ENCODE measurements around the gene ZDHHC18.

Gene ZDHHC18

DNA sequence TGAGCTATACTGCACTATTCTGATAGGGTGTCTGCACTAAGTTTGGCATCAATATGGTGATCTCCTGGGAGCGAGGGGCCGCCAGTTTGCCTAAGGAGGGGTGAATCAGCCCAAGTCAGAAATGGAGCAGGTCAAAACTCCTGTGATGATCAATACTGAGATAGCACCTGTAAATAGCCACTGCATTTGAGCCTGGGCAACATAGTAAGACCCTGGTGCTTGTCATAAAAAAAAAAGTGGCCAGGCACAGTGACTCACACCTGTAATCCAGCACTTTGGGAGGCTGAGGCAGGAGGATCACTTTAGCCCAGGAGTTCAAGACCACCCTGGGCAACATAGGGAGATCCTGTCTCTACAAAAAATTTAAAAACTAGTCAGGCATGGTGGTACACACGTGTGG lies 11.6 kb upstream of the ZDHHC18 start:
- Histone ChIP-seq H2AFZ (ENCODE audit: low read depth, low read length) (no peak overlapping the region), H3K9ac (ENCODE audit: low read length) (no peak overlapping the region), H3K4me1 (ENCODE audit: low read length) (no peaks in the 10 kb centered on the region), H3K27ac (ENCODE audit: low read length) (no peak overlapping the region), H3K27me3 (ENCODE audit: low read depth, low read length) (no peaks in the 10 kb centered on the region), H3K9me3 (ENCODE audit: insufficient read depth, low read length) (no peaks in the 10 kb centered on the region), H3K4me3 (ENCODE audit: low read length) (no peak overlapping the region), H3K4me2 (ENCODE audit: low read length) (no peak overlapping the region), H3K36me3 (replicated peaks; ENCODE audit: low read depth, low read length) (no peaks in the 10 kb centered on the region), H3K79me2 (ENCODE audit: low read length) (no peaks in the 10 kb centered on the region), H4K20me1 (ENCODE audit: insufficient read depth, low read length) (no peaks in the 10 kb centered on the region)
- no peak for TF ChIP-seq EZH2phosphoT487 (IDR thresholded peaks at IDR 0.05; ENCODE audit: low read depth)
- TF ChIP-seq, protein P1, sequence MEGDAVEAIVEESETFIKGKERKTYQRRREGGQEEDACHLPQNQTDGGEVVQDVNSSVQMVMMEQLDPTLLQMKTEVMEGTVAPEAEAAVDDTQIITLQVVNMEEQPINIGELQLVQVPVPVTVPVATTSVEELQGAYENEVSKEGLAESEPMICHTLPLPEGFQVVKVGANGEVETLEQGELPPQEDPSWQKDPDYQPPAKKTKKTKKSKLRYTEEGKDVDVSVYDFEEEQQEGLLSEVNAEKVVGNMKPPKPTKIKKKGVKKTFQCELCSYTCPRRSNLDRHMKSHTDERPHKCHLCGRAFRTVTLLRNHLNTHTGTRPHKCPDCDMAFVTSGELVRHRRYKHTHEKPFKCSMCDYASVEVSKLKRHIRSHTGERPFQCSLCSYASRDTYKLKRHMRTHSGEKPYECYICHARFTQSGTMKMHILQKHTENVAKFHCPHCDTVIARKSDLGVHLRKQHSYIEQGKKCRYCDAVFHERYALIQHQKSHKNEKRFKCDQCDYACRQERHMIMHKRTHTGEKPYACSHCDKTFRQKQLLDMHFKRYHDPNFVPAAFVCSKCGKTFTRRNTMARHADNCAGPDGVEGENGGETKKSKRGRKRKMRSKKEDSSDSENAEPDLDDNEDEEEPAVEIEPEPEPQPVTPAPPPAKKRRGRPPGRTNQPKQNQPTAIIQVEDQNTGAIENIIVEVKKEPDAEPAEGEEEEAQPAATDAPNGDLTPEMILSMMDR (IDR thresholded peaks at IDR 0.05; ENCODE audit: low read depth, low read length) = no peak

DNA sequence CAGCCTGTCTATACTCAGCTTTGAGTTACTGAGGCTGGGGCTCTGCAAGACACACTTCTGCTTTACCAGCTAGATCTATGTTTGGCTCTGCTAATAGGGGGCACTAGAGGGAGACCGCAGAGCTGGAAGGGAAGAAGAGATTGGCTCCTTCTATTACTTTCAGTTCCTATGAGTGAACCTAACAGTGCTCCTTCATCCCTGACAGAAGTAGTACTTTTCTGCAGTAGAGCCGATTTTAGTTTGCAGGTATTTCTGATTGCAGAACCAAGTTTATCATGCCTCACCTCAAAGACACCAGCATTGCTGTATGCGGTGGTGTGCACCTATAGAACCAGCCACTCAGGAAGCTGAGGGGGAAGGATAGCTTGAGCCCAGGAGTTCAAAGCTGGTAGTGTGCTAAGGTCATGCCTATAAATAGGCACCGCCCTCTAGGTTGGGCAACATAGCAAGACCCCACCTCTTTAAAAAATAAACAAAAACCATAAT lies 5.7 kb upstream of the ZDHHC18 start:
- no peaks in the 10 kb centered on the region for H3K79me2 ChIP-seq (ENCODE audit: low read length)
- H3K4me2 ChIP-seq (ENCODE audit: low read length) = peak overlapping the region; percentile 87
- H3K36me3 ChIP-seq (replicated peaks; ENCODE audit: low read depth, low read length) = no peaks in the 10 kb centered on the region
- H3K27ac ChIP-seq (ENCODE audit: low read length) = peak overlapping the region; percentile 50
- H3K4me3 ChIP-seq (ENCODE audit: low read length) = peak overlapping the region; percentile 63
- peak overlapping the region; percentile 74; the same call in 1 of the 2 replicates for H2AFZ ChIP-seq (ENCODE audit: low read depth, low read length)
- TF ChIP-seq, protein P1 (IDR thresholded peaks at IDR 0.05; ENCODE audit: low read depth, low read length) = peak; percentile 55
- no peak for TF ChIP-seq EZH2phosphoT487 (IDR thresholded peaks at IDR 0.05; ENCODE audit: low read depth)
- peaks cover 15% of the 10 kb centered on the region for H3K4me1 ChIP-seq (ENCODE audit: low read length)
- H3K9me3 ChIP-seq (ENCODE audit: insufficient read depth, low read length) = no peaks in the 10 kb centered on the region
- no peak overlapping the region for H3K9ac ChIP-seq (ENCODE audit: low read length)
- no peaks in the 10 kb centered on the region for H3K27me3 ChIP-seq (ENCODE audit: low read depth, low read length)
- no peaks in the 10 kb centered on the region for H4K20me1 ChIP-seq (ENCODE audit: insufficient read depth, low read length)

DNA sequence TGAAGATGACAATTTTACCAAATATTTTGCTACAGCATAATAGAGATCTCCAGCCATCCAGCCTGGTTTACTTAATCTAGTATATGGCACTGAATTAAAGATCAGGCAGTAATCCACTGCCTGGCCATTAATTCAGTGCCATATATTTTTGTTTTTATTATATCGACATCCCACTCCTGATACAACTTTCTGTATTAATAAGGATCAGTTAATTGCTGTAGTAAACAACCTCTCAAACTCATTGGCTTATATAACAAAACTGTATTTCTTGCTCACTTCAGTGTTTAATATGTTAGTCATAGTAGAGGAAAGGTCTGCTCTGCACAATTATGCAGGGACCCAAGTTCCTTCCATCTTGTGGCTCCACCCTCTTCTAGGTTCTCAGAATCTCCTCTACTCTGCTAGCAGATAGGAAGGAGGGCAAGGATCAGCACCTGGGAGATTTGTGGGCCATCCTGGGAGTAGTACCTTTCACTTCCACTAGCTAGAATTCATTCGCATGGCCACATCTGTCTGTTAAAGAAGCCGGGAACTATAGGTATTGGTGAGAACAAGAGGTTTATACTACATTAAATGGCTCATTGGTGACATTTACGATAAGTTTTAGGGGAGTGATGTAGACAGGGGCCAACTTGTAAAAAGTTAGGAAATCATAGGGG lies 3.6 kb upstream of the ZDHHC18 start:
- Histone ChIP-seq H2AFZ (ENCODE audit: low read depth, low read length) (no peak overlapping the region), H3K4me1 (ENCODE audit: low read length) (peaks cover 23% of the 10 kb centered on the region), H3K27ac (ENCODE audit: low read length) (no peak overlapping the region), H4K20me1 (ENCODE audit: insufficient read depth, low read length) (no peaks in the 10 kb centered on the region), H3K4me3 (ENCODE audit: low read length) (no peak overlapping the region), H3K4me2 (ENCODE audit: low read length) (no peak overlapping the region), H3K27me3 (ENCODE audit: low read depth, low read length) (no peaks in the 10 kb centered on the region), H3K9ac (ENCODE audit: low read length) (no peak overlapping the region), H3K9me3 (ENCODE audit: insufficient read depth, low read length) (no peaks in the 10 kb centered on the region), H3K79me2 (ENCODE audit: low read length) (peaks cover 16% of the 10 kb centered on the region), H3K36me3 (replicated peaks; ENCODE audit: low read depth, low read length) (no peaks in the 10 kb centered on the region)
- TF ChIP-seq EZH2phosphoT487 (IDR thresholded peaks at IDR 0.05; ENCODE audit: low read depth) = no peak
- TF ChIP-seq, protein P1 (IDR thresholded peaks at IDR 0.05; ENCODE audit: low read depth, low read length) = no peak

DNA sequence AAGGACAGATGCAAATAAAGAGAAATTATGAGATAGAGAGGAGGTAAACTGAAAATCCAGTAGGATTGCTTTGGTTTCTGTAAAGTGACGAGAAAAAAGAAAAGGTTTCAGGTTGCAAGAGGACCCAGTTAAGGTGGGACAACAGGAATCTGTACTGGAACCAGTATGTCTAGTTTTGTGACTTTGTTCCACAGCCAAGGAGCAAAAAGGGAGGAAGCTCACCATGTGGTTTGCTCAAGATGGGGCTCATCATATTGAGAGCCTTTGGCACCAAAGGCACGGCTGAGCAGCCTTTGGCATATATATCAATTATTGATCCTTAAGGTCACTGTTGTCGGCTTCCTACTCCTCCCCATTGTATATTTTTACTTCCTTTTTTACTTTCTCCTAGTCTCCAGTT lies 1.8 kb upstream of the ZDHHC18 start:
- Histone ChIP-seq H4K20me1 (ENCODE audit: insufficient read depth, low read length) (peaks cover 7% of the 10 kb centered on the region), H3K9me3 (ENCODE audit: insufficient read depth, low read length) (no peaks in the 10 kb centered on the region), H3K4me2 (ENCODE audit: low read length) (no peak overlapping the region), H3K27me3 (ENCODE audit: low read depth, low read length) (no peaks in the 10 kb centered on the region), H3K4me3 (ENCODE audit: low read length) (no peak overlapping the region), H3K27ac (ENCODE audit: low read length) (no peak overlapping the region), H3K36me3 (replicated peaks; ENCODE audit: low read depth, low read length) (peaks cover 9% of the 10 kb centered on the region), H2AFZ (ENCODE audit: low read depth, low read length) (no peak overlapping the region), H3K79me2 (ENCODE audit: low read length) (peaks cover 34% of the 10 kb centered on the region), H3K9ac (ENCODE audit: low read length) (no peak overlapping the region), H3K4me1 (ENCODE audit: low read length) (peaks cover 35% of the 10 kb centered on the region)
- TF ChIP-seq, protein P1 (IDR thresholded peaks at IDR 0.05; ENCODE audit: low read depth, low read length) = no peak

All from OCI-LY3 (cell line).